Amygdala (tissue), 56 donors: ENCODE data around the gene SLC16A3.
A peak's percentile ranks its signal among the peaks of the same experiment; 100 is the strongest.

Experiments
- DNase-seq, 56 donors: peaks; one replicate each; lab custom pipeline; 2025; lab: John Stamatoyannopoulos, UW

Gene SLC16A3

GRCh38 chr17:82280537-82280936, 51.7 kb downstream of the SLC16A3 start:
- DNase-seq: no peak

- no peak for DNase-seq
Measured at GRCh38 chr17:82281076-82281475, 52.2 kb downstream of the SLC16A3 start.

- no peak for DNase-seq
Measured at GRCh38 chr17:82281502-82282238, 52.8 kb downstream of the SLC16A3 start.

GRCh38 chr17:82282239-82283207, 53.7 kb downstream of the SLC16A3 start:
- DNase-seq: no peak

- peak in 1 of 56 donors; percentile 17 for DNase-seq
Measured at GRCh38 chr17:82283208-82283749, 54.4 kb downstream of the SLC16A3 start.

- no peak for DNase-seq
Measured at GRCh38 chr17:82285141-82285540, 56.3 kb downstream of the SLC16A3 start.

- no peak for DNase-seq
Measured at GRCh38 chr17:82287013-82287867, 58.4 kb downstream of the SLC16A3 start.

DNA sequence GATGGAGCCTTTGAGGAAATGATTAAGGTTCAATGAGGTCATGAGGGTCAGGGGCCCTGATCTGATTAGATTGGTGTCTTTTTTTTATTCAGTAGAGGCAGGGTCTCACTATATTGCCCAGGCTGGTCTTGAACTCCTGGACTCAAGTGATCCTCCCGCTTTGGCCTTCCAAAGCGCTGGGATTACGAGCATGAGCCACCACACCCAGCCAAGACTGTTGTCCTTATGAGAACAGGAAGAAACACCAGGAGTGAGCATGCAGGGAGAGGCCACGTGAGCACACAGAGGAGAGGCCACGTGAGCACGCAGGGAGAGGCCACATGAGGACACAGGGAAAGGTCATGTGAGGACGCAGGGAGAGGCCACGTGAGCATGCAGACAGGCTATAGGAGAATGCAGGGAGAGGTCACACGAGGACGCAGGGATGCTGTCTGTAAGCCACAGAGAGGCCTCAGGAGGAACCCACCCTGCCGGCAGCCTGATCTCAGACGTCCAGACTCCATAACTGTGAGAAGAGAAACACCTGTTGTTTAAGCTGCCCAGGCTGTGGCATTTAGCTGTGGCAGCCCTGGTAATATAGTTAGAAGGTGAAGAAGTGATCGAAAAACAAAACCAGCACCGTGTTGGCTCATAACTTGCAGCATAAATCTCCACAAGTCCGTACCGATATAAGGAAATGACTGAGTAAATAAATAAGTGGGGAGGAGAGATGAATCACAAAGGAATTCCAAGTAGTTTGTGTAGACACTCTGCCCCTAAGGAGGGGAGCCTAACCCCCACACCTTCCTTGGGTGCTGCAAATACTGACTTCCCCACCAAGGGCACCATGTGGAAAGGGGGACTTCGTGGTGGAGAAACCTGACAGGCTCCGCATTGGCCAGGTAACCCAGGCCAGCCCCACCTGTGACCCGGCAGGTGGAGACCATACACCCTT, 59.3 kb downstream of the SLC16A3 start:
- no peak for DNase-seq
